Measurements from ENCODE around the gene YTHDC2. TPM values are rescaled to one million over a fixed set of nuclear protein-coding genes. Genes with fewer than 3 reads are reported as not detected.

YTHDC2 gene
- total RNA-seq, result 10 to 100 TPM; 37.7 to 38.8 (median 38.0) TPM
- 73.6 TPM for total RNA-seq (2013)

DNA sequence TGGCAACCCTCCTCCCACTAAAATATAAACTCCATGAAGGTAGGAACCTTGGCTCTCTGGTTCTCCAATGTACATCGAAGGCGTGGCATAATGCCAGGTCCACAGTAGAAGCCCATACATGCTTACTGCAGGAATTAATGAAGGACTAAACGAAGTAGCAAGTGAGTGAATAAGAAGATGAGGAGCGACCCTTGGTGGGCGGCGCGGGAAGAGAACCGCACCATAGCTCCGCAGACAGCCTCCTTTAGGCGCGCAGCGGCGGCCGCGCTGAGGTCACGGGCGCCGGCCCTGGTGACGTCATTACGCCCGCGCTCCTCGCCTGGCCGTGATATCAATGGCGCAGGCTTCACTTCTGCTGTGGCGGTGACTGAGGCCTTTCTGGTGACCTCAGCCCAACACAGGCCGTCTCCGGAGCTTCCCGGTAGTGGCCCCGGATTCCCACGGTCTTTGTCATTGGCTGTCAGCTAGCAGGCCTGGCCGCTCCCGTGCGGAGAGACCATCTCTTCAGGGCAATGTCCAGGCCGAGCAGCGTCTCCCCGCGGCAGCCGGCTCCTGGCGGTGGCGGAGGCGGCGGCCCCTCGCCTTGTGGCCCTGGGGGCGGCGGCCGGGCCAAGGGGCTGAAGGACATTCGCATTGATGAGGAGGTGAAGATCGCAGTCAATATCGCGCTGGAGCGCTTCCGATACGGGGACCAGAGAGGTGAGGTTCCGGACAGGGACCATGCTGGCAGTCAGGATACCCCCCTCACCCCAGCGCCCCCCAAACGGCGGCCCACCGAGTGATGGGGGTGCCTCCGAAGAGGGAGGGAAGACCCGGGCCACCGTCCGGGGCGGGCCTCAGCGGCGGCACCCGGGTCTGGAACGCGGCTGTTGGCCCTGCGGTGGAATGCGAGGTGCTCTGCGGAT lies at the start of gene YTHDC2:
YTHDC2 (plus strand) TSS at position 311 of the 905 bp plus-strand sequence; CDS start at position 513, 202 bp downstream.
- peaks cover 32 to 37% of the 10 kb centered on the region in 2 donors for H3K4me1 Mint-ChIP-seq
- Histone ChIP-seq H3K27ac (ENCODE audit: low read length) (peak within 1 kb of the TSS; percentile 94), H3K27me3 (ENCODE audit: control insufficient read depth, insufficient read depth, low read length) (peaks cover under 1% of the 10 kb centered on the region), H3K4me1 (ENCODE audit: control insufficient read depth, insufficient read depth, low read length) (peaks cover 8% of the 10 kb centered on the region), H3K9me3 (ENCODE audit: control insufficient read depth, insufficient read depth, low read length) (no peaks in the 10 kb centered on the region), H3K36me3 (ENCODE audit: control insufficient read depth, insufficient read depth, low read length) (peaks cover 4% of the 10 kb centered on the region), H3K4me3 (ENCODE audit: low read length) (peak within 1 kb of the TSS; percentile 67)
- under 1% methylated on average over 72 of the region's 72 CpGs for WGBS (ENCODE audit: insufficient coverage)
- H3K4me3 Mint-ChIP-seq, result peak within 1 kb of the TSS; percentile 90
- no peaks in the 10 kb centered on the region for H3K36me3 Mint-ChIP-seq
- H3K9me3 Mint-ChIP-seq, result no peaks in the 10 kb centered on the region
- peak within 1 kb of the TSS; percentile 89 to 91 for H3K27ac Mint-ChIP-seq
- intact Hi-C loops (cut with micrococcal nuclease), result loop anchor here (5.0 kb wide), 2 partner anchors 516 to 591 kb away; partner anchors contain the start of gene REEP5
- TF ChIP-seq, protein P1, sequence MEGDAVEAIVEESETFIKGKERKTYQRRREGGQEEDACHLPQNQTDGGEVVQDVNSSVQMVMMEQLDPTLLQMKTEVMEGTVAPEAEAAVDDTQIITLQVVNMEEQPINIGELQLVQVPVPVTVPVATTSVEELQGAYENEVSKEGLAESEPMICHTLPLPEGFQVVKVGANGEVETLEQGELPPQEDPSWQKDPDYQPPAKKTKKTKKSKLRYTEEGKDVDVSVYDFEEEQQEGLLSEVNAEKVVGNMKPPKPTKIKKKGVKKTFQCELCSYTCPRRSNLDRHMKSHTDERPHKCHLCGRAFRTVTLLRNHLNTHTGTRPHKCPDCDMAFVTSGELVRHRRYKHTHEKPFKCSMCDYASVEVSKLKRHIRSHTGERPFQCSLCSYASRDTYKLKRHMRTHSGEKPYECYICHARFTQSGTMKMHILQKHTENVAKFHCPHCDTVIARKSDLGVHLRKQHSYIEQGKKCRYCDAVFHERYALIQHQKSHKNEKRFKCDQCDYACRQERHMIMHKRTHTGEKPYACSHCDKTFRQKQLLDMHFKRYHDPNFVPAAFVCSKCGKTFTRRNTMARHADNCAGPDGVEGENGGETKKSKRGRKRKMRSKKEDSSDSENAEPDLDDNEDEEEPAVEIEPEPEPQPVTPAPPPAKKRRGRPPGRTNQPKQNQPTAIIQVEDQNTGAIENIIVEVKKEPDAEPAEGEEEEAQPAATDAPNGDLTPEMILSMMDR (IDR thresholded peaks at IDR 0.05), result no peak
- H3K27me3 Mint-ChIP-seq (ENCODE audit: low read depth in 2 of 2), result peaks cover 14 to 30% of the 10 kb centered on the region in 2 donors
- ATAC-seq, result peak; percentile 93 to 95 (median 93)
- peak; percentile 86 to 94 for DNase-seq

- Histone ChIP-seq H3K27ac (ENCODE audit: low read length) (no peak overlapping the region), H3K4me3 (ENCODE audit: low read length) (no peak overlapping the region), H3K9me3 (ENCODE audit: control insufficient read depth, insufficient read depth, low read length) (no peaks in the 10 kb centered on the region), H3K4me1 (ENCODE audit: control insufficient read depth, insufficient read depth, low read length) (no peaks in the 10 kb centered on the region), H3K27me3 (ENCODE audit: control insufficient read depth, insufficient read depth, low read length) (peaks cover 4% of the 10 kb centered on the region), H3K36me3 (ENCODE audit: control insufficient read depth, insufficient read depth, low read length) (no peaks in the 10 kb centered on the region)
- Mint-ChIP-seq H3K27me3 (ENCODE audit: low read depth in 2 of 2) (peaks cover 25 to 47% of the 10 kb centered on the region in 2 donors), H3K4me3 (no peak overlapping the region), H3K4me1 (no peaks in the 10 kb centered on the region), H3K27ac (no peak overlapping the region), H3K9me3 (no peaks in the 10 kb centered on the region), H3K36me3 (no peaks in the 10 kb centered on the region)
- 39% methylated on average over 5 of the region's 5 CpGs for WGBS (ENCODE audit: insufficient coverage)
- DNase-seq (no peak), ATAC-seq (no peak)
- TF ChIP-seq, protein P1 (IDR thresholded peaks at IDR 0.05), result no peak
- intact Hi-C loops (cut with micrococcal nuclease), result no loop called here
Observed at GRCh38 chr5:113474100-113474728, 39.3 kb upstream of the YTHDC2 start.

DNA sequence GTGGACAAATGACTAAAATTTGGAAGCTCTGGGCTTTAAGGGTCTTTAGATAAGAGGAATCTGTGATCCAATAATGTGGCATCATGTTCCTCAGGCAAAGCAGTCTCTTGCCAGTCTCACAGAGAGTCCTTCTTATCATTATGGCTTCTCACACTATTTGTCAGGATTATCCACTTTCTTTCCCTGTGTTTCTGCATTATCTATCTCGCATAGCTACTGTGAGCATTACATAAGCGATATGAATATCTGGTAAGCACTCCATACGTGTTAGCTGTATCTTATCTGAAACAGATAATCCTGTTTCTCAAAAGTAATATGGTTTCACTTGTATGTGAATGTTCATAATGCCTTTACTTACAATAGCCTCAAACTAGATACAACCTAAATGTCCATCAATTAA lies 34.8 kb upstream of the YTHDC2 start:
- Mint-ChIP-seq H3K4me1 (no peaks in the 10 kb centered on the region), H3K27ac (no peak overlapping the region), H3K4me3 (no peak overlapping the region), H3K36me3 (no peaks in the 10 kb centered on the region), H3K27me3 (ENCODE audit: low read depth in 2 of 2) (peaks cover 35 to 65% of the 10 kb centered on the region in 2 donors), H3K9me3 (no peaks in the 10 kb centered on the region)
- Histone ChIP-seq H3K4me3 (ENCODE audit: low read length) (no peak overlapping the region), H3K9me3 (ENCODE audit: control insufficient read depth, insufficient read depth, low read length) (no peaks in the 10 kb centered on the region), H3K36me3 (ENCODE audit: control insufficient read depth, insufficient read depth, low read length) (no peaks in the 10 kb centered on the region), H3K27me3 (ENCODE audit: control insufficient read depth, insufficient read depth, low read length) (peaks cover 18% of the 10 kb centered on the region), H3K4me1 (ENCODE audit: control insufficient read depth, insufficient read depth, low read length) (no peaks in the 10 kb centered on the region), H3K27ac (ENCODE audit: low read length) (no peak overlapping the region)
- intact Hi-C loops (cut with micrococcal nuclease), result no loop called here
- TF ChIP-seq, protein P1 (IDR thresholded peaks at IDR 0.05), result no peak
- DNase-seq (no peak), ATAC-seq (no peak)
- WGBS (ENCODE audit: insufficient coverage), result 95% methylated on average over 2 of the region's 3 CpGs

Data from natural killer cell (primary cell).